GM18870 (cell line): ENCODE results near the gene CD52.
A peak's percentile ranks its signal among the peaks of the same experiment; 100 is the strongest.
"Not testable (repeated sequence)": the region's sequence is repeated elsewhere in the genome, so short reads cannot be mapped to it uniquely, and the experiment has no call there.

Experiments used
- ATAC-seq: cut with Tn5 transposase; IDR thresholded peaks from one replicate; pipeline ENCODE4 v1.9.1; 2021; ENCODE audit warnings: moderate library complexity; ENCODE audit not compliant: unreplicated experiment

The CD52 gene

DNA sequence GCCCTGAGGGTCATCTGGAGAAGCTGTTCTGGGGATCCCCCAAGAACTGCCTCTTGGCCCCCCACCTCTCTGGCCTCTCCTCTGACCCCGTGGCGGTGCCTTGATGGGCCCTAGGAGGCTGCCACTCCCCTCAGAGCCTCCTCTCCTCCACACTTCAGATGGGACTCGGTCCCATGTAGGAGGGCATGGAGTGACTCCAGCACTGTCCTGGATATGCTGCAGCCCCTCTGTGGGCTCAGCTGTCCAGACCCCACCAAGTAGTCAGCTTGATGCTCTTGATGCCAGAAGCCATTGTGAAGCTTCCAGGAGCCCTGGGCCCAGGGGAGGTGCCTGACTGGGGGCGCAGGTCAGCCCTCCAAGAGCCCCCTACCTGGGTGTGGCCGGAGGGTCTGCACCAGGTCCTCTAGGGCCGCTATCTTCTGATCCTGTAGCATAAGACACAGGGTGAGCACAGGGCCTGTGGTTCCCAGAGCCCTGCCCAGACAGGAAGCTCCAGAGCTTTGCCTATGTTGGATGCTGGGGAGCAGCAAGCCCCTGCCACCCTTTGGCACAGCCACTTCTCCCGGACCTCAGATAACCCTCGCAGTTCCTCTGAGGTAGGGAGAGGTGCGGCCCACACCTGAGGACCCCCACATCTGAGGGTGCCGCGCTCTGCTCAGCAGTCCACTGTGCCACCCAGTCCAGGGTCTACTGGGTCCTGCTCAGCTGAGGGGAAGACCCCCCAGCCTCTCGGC is 20.5 kb upstream of the CD52 start:
- no peak for ATAC-seq

DNA sequence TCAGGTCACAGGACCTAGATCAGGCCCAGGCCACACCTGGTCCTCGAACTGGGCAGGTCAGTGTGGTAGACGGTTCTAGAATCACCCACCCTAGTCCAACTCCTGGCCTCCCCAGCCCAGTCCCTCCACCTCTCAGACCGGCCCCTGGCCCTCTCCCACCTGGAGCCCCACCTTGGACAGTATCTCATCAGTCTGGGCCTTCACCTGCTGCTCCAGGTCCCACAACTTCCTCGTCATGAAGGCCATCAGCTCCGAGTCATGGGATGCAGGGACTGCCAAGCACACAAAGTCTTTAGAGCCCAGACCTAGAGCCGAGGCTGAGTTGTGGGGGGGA is 20.0 kb upstream of the CD52 start:
- ATAC-seq = no peak

GRCh38 chr1:26300578-26301275 is 17.0 kb upstream of the CD52 start:
- no peak for ATAC-seq

DNA sequence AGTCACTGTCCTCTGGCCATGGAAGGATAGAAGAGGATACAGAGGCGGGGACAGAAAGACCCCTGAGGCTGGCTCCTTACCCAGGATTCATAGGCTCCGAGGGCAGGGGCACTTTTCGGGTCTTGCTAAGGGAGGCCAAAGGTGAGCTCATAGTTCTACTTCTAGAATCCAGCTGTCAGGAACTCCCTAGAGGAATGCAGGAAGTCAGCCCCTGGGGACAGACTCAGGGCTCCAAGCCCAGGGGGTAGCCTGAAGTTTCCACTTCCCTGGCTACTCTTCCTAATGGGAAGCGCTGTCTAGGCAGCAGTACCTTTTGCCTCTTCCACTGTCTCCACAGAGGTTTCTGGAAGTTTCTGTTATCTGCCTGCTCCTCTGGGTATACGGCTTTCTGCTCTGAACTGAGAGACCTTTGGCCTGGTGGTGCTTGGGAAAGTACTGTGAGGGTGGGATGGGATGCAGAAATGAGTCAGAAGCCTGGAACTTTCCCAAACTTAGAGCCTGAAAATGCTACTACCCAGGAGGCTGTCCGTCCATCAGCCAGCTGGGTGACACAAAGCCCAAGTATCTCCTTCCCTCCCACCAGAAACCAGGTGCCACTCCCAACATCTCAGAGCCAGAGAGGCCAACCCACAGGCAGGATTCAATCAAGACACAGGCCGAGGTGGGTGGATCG is 14.9 kb upstream of the CD52 start:
- ATAC-seq = no peak

GRCh38 chr1:26305667-26306289 is 12.0 kb upstream of the CD52 start:
- no peak for ATAC-seq

GRCh38 chr1:26306290-26307229 is 11.2 kb upstream of the CD52 start, which contains the start of gene UBXN11:
UBXN11 (minus strand) TSS chr1:26306636; CDS start chr1:26302883, 3,753 bp downstream.
- peak; percentile 93 for ATAC-seq

DNA sequence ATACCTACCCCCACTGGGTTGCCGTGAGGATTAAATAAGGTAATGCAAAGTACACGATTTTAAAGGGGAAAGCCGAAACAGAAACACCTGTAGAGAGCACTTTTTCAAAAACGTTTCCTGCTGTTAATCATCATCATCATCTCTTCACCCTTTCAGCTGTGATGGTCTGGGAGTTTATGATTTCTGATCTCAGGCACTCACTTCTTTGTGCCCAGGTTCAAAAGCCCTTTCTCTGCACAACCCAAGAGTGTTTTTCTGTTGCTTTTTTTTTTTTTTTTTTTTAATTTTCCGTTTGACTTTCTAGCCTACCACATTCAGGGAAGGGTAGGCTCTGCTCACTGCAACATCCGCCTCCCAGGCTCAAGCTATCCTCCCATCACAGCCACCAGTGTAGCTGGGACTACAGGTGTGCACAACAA is 10.4 kb upstream of the CD52 start:
- ATAC-seq = no peak

DNA sequence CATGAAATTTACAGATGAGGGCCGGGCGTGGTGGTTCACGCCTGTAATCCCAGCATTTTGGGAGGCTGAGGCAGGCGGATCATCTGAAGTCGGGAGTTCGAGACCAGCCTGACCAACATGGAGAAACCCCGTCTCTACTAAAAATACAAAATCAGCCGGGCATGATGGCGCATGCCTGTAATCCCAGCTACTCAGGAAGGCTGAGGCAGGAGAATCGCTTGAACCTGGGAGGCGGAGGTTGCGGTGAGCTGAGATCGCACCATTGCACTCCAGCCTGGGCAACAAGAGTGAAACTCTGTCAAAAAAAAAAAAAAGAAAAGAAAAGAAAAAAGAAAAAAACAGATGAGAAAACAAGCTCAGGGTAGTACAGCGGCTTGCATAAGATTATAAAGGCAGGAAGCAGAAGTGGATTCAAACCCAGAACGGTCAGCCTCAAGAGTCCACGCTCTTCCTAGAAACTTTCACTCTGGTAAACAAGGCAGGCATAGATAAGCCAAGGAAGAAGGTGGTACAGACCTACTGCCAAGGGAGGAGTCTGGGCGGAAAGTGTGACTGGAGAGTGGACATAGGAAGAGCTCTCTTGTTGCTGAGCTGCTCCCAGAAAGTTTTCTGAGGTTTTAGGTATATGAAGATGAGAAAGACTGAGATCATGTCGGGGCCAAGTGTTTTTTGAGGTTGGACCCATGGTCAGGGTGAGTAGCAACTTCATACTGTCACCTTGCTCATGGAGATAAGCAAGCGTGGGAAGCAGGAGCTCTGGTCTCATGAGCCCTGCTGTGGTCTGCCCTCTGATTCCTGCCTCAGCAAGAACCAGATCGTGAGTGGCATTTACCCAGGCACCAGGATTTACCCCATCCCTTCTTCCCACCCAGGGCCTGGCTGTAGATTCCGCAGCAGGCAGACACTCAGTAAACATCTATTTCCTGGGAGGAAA is 9.5 kb upstream of the CD52 start:
- not testable (repeated sequence) for ATAC-seq

GRCh38 chr1:26314501-26314900 is 3.3 kb upstream of the CD52 start:
- no peak for ATAC-seq

GRCh38 chr1:26315874-26316850 is 1.6 kb upstream of the CD52 start:
- ATAC-seq = no peak

- ATAC-seq = no peak
Measured at GRCh38 chr1:26317146-26317545, 612 bp upstream of the CD52 start.

GRCh38 chr1:26318338-26319064 is 743 bp downstream of the CD52 start:
- ATAC-seq = no peak

DNA sequence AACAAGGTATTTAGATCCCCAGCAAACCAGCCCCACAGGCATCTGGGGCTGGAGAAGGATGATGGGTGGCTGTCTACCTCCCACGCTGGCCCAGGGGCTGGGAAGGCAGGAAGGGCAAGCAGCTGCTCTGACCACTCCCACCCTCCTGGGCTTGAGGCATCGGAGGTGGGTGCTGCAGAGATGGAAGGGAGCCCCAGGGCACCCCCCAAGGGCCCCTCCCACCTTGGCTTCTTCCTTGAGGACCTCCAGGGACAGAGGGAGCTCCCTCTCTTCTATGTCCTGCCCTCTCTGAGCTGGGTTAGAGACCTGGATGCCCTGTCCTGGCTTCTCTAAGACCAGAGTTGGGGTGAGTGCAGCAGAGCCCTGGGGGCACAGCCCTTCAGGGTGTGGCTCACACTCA is 3.1 kb downstream of the CD52 start:
- ATAC-seq = no peak

DNA sequence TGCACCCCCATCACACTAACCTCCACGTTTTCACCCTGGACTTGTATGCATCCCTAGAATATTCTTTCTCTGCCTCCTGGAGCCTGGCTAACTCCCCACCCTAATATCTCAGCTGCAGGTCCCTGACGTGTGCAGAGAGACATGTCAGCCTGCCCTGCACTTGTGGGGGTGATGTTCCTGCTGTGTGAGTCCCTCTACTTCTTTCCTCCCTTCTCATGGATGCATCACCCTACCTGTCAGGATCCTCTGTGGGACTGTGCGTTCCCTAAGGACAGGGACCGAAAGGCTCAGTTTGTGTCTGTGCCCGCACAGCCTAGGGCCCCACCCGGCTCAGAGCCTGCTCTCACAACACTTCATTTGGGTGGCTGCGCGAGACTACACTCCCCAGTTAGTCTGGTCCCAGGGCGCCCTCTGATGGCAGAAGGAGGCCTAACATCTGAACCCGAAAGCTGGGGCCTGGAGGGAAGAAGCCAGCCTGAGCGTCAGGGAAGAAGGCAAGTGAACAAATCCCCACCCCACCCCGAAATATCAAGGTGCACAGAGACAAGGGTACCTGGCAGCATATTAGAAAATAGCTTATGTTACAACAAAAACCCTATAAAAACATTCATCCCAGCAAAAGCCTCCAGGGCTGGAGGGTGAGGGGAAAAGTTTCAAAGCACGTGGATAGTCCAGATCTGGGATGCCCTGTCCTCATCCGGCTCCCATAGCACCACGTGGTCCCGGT is 3.7 kb downstream of the CD52 start:
- ATAC-seq = no peak

DNA sequence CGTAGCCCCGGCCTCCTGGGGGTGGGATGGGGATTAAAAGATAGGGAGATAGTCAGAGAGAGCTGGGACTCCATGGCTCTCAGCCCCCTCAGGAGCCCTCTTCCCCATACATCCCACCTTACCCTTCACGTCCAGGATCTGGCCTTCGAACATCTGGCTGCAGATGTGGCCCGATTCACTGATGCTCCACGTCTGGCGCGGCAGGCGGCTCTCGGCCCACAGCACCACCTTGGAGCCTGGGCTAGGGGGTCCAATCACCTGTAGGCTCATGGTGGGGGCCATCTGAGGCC is 4.2 kb downstream of the CD52 start:
- no peak for ATAC-seq

DNA sequence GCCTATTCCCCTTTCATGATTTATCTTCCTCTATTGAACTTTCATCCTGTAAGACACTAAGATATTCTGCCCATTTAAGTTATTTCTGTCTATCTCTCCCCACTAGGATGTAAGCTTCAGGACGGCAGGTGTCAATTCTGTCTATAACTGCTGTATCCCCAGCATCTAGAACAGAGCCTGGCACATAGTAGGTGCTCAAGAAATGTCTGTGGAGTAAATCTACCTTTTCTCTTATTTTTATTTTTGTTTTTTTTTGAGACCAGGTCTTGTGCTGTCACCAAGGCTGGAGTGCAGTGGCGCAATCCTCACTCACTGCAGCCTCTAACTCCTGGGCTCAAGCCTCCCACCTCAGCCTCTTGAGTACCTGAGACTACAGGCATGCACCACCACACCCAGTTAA is 5.6 kb downstream of the CD52 start:
- no peak for ATAC-seq

GRCh38 chr1:26324550-26324949 is 6.8 kb downstream of the CD52 start:
- ATAC-seq = no peak
